ENCODE data around the gene RBM47. TPM values are rescaled to one million over a fixed set of nuclear protein-coding genes. Genes with fewer than 3 reads are reported as not detected.

The RBM47 gene
- total and polyA plus RNA-seq, 10 of the 15 experiments (the other 5 are each of a cell fraction or from before 2014, with no cell fraction given), result 7.9 to 45.0 (median 28.7) TPM

- TF ChIP-seq HSF1 (IDR thresholded peaks at IDR 0.05; ENCODE audit: low read depth, low read length), result no peak
- no peak for TF ChIP-seq TCF12 (IDR thresholded peaks at IDR 0.05; ENCODE audit: low read depth, low read length)
- no peak for TF ChIP-seq TBL1XR1 (IDR thresholded peaks at IDR 0.05; ENCODE audit: low read depth, low read length)
These were observed 241.4 kb downstream of the RBM47 start (continued) for GRCh38 chr4:40388239-40388638.

- CTCF ChIA-PET, result no interaction called here
- 29% methylated on average over 5 of the region's 5 CpGs for WGBS (ENCODE audit: insufficient coverage, insufficient replicate concordance, low lambda C conversion rate, missing lambda C conversion rate)
These were observed 249.0 kb downstream of the RBM47 start for GRCh38 chr4:40380647-40381046.

More at GRCh38 chr4:40380647-40381046, 249.0 kb downstream of the RBM47 start:
- H3K9ac ChIP-seq (ENCODE audit: control insufficient read depth, insufficient read depth, low read length), result no peak overlapping the region
- H3K9me3 ChIP-seq (replicated peaks; ENCODE audit: control insufficient read depth, insufficient read depth, low read length), result no peaks in the 10 kb centered on the region
- H3K4me2 ChIP-seq (ENCODE audit: control insufficient read depth, insufficient read depth), result no peak overlapping the region
- intact Hi-C loops (cut with micrococcal nuclease; ENCODE audit: unreplicated experiment) (no loop called here), in situ Hi-C loops (cut with MboI) (no loop called here)
- ChIA-PET SMC1A (ENCODE audit: uncharacterized antibody, unreplicated experiment) (interaction anchor here (1.3 kb wide), 1 partner anchor 10 kb away, joined by 4 read pairs; no protein-coding TSS in a partner anchor), RAD21 (ENCODE audit: unreplicated experiment) (no interaction called here), POLR2A (no interaction called here)
- H3K79me2 ChIP-seq (ENCODE audit: control insufficient read depth, insufficient read depth, low read length), result no peaks in the 10 kb centered on the region
- BruUV-seq (replicated peaks), result no TSS peak
- no peaks in the 10 kb centered on the region for H3K36me3 ChIP-seq (ENCODE audit: control insufficient read depth in 2 of 2, insufficient read depth in 2 of 2, low read length in 1 of 2)
- no peak for DNase-seq (ENCODE audit: low read depth, low spot score)
- H3K4me1 ChIP-seq (ENCODE audit: control insufficient read depth, insufficient read depth, low read length), result no peaks in the 10 kb centered on the region
- ATAC-seq, result no peak
- no peaks in the 10 kb centered on the region for H3K27me3 ChIP-seq (replicated peaks in 1 of 2; ENCODE audit: control insufficient read depth in 2 of 2, insufficient read depth in 2 of 2, low read length in 1 of 2)
- TF ChIP-seq CEBPB (IDR thresholded peaks at IDR 0.05; ENCODE audit: borderline replicate concordance in 1 of 2, low read depth in 2 of 2, low read length in 2 of 2) (no peak), NKRF (conservative IDR thresholded peaks at IDR 0.05) (no peak), SMAD1 (IDR thresholded peaks at IDR 0.05; ENCODE audit: low read depth, partially characterized antibody) (no peak), IKZF2 (IDR thresholded peaks at IDR 0.05) (no peak), NFXL1 (IDR thresholded peaks at IDR 0.05; ENCODE audit: borderline replicate concordance) (no peak), EZH2 (IDR thresholded peaks at IDR 0.05; ENCODE audit: borderline replicate concordance, control insufficient read depth, low read depth, low read length) (no peak), SIN3A (IDR thresholded peaks at IDR 0.05; ENCODE audit: low read depth, low read length) (no peak), HCFC1 (IDR thresholded peaks at IDR 0.05; ENCODE audit: low read length) (no peak), ZNF622 (IDR thresholded peaks at IDR 0.05) (no peak), PBX3 (IDR thresholded peaks at IDR 0.05; ENCODE audit: insufficient replicate concordance, low read depth, low read length) (no peak)
- no peak overlapping the region for H3K4me3 ChIP-seq
- no peak overlapping the region for H3K27ac ChIP-seq (ENCODE audit: control insufficient read depth, insufficient read depth)
- H2AFZ ChIP-seq (ENCODE audit: control insufficient read depth, low read depth, low read length), result no peak overlapping the region
- no peak for FAIRE-seq
- H4K20me1 ChIP-seq (ENCODE audit: control insufficient read depth, insufficient read depth), result no peaks in the 10 kb centered on the region

Data from GM12878 (cell line).